ENCODE data around the gene PHB1.

DNA sequence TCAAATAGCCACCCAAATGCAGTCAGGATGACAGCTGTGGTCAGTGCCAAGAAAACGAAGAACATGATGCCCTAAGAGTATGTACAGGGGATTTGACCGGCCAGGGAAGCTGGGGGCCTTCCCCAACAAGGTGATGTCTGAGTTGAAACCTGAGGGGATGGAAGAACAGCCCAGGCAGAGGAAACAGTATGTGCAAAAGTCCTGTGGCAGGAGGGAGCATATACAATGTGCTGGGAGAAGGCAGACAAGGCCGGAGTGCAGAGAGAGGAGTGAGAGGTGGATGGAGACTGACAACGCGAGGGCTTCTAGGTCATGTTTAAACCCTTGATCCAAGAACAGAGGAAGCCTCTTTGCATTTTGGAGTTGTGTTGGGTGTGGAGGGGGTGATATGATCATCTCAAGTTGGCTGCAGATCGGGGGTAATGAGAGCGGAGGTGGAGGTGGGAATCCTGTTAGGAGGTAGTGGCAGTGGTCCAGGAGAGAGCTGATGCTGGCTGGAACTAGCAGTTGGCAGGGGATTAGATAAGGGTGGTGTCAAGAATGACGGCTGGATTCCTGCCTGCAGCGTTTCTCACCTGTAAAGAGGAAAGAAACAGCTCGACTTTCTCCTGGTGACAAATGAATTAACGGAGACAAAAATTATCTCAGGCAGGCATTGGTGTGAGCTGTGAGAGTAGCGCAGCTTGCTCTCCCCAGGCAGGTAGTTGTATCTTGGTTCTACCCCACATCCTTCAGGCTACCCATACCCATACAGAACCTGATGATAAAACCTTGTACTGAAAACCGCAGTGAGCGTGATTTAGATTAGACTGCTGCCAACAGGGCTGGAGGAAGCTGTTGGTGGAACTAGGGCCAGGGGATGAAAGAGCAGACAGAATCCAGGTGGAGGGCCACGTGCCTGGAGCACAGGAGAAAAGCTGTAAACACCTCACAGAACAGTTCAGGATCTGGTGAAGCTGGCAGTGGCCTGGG lies 43.2 kb upstream of the PHB1 start:
- TF ChIP-seq POLR2A (IDR thresholded peaks at IDR 0.05; ENCODE audit: low read length) (no peak), GATA1 (IDR thresholded peaks at IDR 0.05; ENCODE audit: low read depth, low read length) (no peak)

Data from erythroblast (primary cell).